Retinal pigment epithelial cell (primary cell): ENCODE results near the gene MCFD2.
A peak's percentile ranks its signal among the peaks of the same experiment; 100 is the strongest.

Source experiments
- DNase-seq: peaks from one replicate; pipeline ENCODE4 v3.0.0-alpha.2; 2010; ENCODE audit warnings: low read depth
- H3K4me3 ChIP-seq: 2 replicates; pipeline ENCODE4 v1.5.1; 2011; ENCODE audit warnings: mild to moderate bottlenecking, low read length, control low read depth, moderate library complexity
- CTCF ChIP-seq: conservative IDR thresholded peaks from 2 replicates; pipeline ENCODE4 v1.5.1; 2011; ENCODE audit warnings: low read depth, low read length, control low read depth, inconsistent platforms

MCFD2 gene

GRCh38 chr2:46939626-46940359, 24.2 kb upstream of the MCFD2 start:
- DNase-seq, result peak; percentile 54
- H3K4me3 ChIP-seq, result no peak overlapping the region
- TF ChIP-seq CTCF, result no peak

GRCh38 chr2:46937471-46937901, 21.9 kb upstream of the MCFD2 start:
- TF ChIP-seq CTCF, result peak; percentile 46
- DNase-seq, result no peak
- no peak overlapping the region for H3K4me3 ChIP-seq

GRCh38 chr2:46936566-46936965, 21.0 kb upstream of the MCFD2 start:
- no peak for TF ChIP-seq CTCF
- no peak overlapping the region for H3K4me3 ChIP-seq
- DNase-seq, result no peak

- DNase-seq, result no peak
- H3K4me3 ChIP-seq, result no peak overlapping the region
- no peak for TF ChIP-seq CTCF
Measured at GRCh38 chr2:46935071-46935470, 19.5 kb upstream of the MCFD2 start.

- TF ChIP-seq CTCF, result no peak
- H3K4me3 ChIP-seq, result no peak overlapping the region
- DNase-seq, result no peak
Measured at GRCh38 chr2:46929612-46930011, 14.0 kb upstream of the MCFD2 start.

GRCh38 chr2:46926863-46927262, 11.3 kb upstream of the MCFD2 start:
- no peak overlapping the region for H3K4me3 ChIP-seq
- no peak for TF ChIP-seq CTCF
- no peak for DNase-seq

- no peak for DNase-seq
- no peak for TF ChIP-seq CTCF
- H3K4me3 ChIP-seq, result no peak overlapping the region
Measured at GRCh38 chr2:46925474-46926351, 10.1 kb upstream of the MCFD2 start.
